ENCODE measurements around the gene RDH13. TPM values are rescaled to one million over a fixed set of nuclear protein-coding genes. Genes with fewer than 3 reads are reported as not detected.

Gene RDH13
- total RNA-seq, 1 experiment from 2014 or later, result 39.5 TPM

- Mint-ChIP-seq H3K27me3 (ENCODE audit: low read depth) (no peaks in the 10 kb centered on the region; the same call in 1 of the 2 replicates), H3K36me3 (peaks cover 17% of the 10 kb centered on the region), H3K4me1 (peaks cover 6% of the 10 kb centered on the region), H3K9me3 (peaks cover 7% of the 10 kb centered on the region; the same call in 1 of the 2 replicates), H3K4me3 (no peak overlapping the region), H3K27ac (no peak overlapping the region)
- no peak for DNase-seq (ENCODE audit: low spot score)
- CTCF ChIA-PET, result interaction anchor here (1.2 kb wide), 1 partner anchor 12 kb away, joined by 3 read pairs; no protein-coding TSS in a partner anchor
- TF ChIP-seq, protein P1, sequence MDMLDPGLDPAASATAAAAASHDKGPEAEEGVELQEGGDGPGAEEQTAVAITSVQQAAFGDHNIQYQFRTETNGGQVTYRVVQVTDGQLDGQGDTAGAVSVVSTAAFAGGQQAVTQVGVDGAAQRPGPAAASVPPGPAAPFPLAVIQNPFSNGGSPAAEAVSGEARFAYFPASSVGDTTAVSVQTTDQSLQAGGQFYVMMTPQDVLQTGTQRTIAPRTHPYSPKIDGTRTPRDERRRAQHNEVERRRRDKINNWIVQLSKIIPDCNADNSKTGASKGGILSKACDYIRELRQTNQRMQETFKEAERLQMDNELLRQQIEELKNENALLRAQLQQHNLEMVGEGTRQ (CRISPR knock-in tag; IDR thresholded peaks at IDR 0.05), result 0 out of 2 replicates have a peak, but pooled peaks have one; percentile 34
- no peak for TF ChIP-seq AR (CRISPR knock-in tag; IDR thresholded peaks at IDR 0.05)
- POLR2A ChIA-PET, result no interaction called here
- no peak for ATAC-seq
These were observed 38.3 kb upstream of the RDH13 start for GRCh38 chr19:55101261-55101660.

GRCh38 chr19:55099557-55100506 lies 36.9 kb upstream of the RDH13 start:
- DNase-seq (ENCODE audit: low spot score), result peak; percentile 73
- H3K4me1 Mint-ChIP-seq, result peaks cover 10% of the 10 kb centered on the region
- TF ChIP-seq, protein P2, sequence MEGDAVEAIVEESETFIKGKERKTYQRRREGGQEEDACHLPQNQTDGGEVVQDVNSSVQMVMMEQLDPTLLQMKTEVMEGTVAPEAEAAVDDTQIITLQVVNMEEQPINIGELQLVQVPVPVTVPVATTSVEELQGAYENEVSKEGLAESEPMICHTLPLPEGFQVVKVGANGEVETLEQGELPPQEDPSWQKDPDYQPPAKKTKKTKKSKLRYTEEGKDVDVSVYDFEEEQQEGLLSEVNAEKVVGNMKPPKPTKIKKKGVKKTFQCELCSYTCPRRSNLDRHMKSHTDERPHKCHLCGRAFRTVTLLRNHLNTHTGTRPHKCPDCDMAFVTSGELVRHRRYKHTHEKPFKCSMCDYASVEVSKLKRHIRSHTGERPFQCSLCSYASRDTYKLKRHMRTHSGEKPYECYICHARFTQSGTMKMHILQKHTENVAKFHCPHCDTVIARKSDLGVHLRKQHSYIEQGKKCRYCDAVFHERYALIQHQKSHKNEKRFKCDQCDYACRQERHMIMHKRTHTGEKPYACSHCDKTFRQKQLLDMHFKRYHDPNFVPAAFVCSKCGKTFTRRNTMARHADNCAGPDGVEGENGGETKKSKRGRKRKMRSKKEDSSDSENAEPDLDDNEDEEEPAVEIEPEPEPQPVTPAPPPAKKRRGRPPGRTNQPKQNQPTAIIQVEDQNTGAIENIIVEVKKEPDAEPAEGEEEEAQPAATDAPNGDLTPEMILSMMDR (IDR thresholded peaks at IDR 0.05), result no peak
- TF ChIP-seq ZNF232 (CRISPR knock-in tag; IDR thresholded peaks at IDR 0.05), result no peak
- TF ChIP-seq AR (CRISPR knock-in tag; IDR thresholded peaks at IDR 0.05), result no peak
- TF ChIP-seq, protein P3, sequence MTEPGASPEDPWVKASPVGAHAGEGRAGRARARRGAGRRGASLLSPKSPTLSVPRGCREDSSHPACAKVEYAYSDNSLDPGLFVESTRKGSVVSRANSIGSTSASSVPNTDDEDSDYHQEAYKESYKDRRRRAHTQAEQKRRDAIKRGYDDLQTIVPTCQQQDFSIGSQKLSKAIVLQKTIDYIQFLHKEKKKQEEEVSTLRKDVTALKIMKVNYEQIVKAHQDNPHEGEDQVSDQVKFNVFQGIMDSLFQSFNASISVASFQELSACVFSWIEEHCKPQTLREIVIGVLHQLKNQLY (CRISPR knock-in tag; IDR thresholded peaks at IDR 0.05), result no peak
- no peak for TF ChIP-seq E2F4 (CRISPR knock-in tag; IDR thresholded peaks at IDR 0.05; ENCODE audit: borderline replicate concordance, low read depth)
- TF ChIP-seq IRF1 (CRISPR knock-in tag; IDR thresholded peaks at IDR 0.05), result no peak
- 0 out of 2 replicates have a peak overlapping the region, but pooled peaks have one; percentile 87 for H3K27ac Mint-ChIP-seq
- CTCF ChIA-PET, result interaction anchor here (0.9 to 2.8 kb wide), 11 partner anchors 12 to 367 kb away, joined by 3 to 27 read pairs (median 5); partner anchors contain the start of gene PPP1R12C
- peaks cover 17% of the 10 kb centered on the region for H3K36me3 Mint-ChIP-seq
- peak; percentile 36 for ATAC-seq
- H3K4me3 Mint-ChIP-seq, result no peak overlapping the region
- POLR2A ChIA-PET, result no interaction called here
- H3K9me3 Mint-ChIP-seq, result peaks cover 7% of the 10 kb centered on the region; the same call in 1 of the 2 replicates
- no peaks in the 10 kb centered on the region; the same call in 1 of the 2 replicates for H3K27me3 Mint-ChIP-seq (ENCODE audit: low read depth)
